ENCODE data around the gene DCP1A.

GRCh38 chr3:53303549-53303948 lies 43.8 kb downstream of the DCP1A start:
- TF ChIP-seq, protein P1, sequence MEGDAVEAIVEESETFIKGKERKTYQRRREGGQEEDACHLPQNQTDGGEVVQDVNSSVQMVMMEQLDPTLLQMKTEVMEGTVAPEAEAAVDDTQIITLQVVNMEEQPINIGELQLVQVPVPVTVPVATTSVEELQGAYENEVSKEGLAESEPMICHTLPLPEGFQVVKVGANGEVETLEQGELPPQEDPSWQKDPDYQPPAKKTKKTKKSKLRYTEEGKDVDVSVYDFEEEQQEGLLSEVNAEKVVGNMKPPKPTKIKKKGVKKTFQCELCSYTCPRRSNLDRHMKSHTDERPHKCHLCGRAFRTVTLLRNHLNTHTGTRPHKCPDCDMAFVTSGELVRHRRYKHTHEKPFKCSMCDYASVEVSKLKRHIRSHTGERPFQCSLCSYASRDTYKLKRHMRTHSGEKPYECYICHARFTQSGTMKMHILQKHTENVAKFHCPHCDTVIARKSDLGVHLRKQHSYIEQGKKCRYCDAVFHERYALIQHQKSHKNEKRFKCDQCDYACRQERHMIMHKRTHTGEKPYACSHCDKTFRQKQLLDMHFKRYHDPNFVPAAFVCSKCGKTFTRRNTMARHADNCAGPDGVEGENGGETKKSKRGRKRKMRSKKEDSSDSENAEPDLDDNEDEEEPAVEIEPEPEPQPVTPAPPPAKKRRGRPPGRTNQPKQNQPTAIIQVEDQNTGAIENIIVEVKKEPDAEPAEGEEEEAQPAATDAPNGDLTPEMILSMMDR (conservative IDR thresholded peaks at IDR 0.05; ENCODE audit: low read depth, low read length) = no peak
- no peak for TF ChIP-seq EZH2phosphoT487 (IDR thresholded peaks at IDR 0.05; ENCODE audit: borderline replicate concordance, low read length)

Data from PC-3 (cell line).